Measurements from ENCODE around the gene BRIX1. TPM values are rescaled to one million over a fixed set of nuclear protein-coding genes. Genes with fewer than 3 reads are reported as not detected.
A peak's percentile ranks its signal among the peaks of the same experiment; 100 is the strongest.

The BRIX1 gene
- total RNA-seq = 100 to 1,000 TPM in 1 of 2 experiments, 10 to 100 TPM in 1; 81.2 to 104 TPM

DNA sequence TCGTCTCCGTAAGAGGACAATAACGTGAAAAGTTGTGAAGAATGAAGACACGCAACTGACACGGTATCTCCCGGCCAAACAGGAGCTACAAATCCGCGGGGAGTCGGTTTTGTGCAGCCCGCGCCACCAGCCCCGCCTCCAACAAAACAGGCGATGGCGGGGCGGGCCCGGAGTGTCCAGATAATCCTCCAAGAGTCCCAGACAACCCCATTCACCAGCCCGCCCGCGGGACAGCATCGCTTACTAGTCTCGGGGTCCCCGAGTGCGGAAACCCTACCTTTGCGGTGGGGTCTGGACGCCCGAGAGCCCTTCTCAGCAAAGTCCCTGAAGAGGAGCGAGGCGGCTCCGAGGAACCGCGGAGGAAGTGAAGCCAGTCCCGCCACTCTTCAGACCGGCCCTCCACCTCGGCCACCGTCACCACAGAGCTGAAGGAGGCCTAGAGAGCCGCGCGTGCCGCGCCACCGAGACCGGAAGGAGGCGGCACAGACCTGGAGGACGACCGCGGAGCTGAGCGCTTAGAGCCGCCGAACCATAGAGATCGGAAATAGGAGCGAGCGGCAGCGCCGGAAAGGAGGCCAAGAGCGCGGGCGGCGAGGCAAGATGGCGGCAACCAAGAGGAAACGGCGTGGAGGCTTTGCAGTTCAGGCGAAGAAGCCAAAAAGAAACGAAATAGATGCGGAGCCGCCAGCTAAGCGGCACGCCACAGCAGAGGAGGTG, at the start of gene BRIX1, which contains the start of gene RAD1:
TSS of gene BRIX1 (plus strand) at position 573 of the 717 bp plus-strand sequence. CDS start at position 601, 28 bp downstream.
TSS of gene RAD1 (minus strand) at position 366 of the 717 bp plus-strand sequence. CDS start 612 bp downstream, outside the sequence.
- POLR2A ChIA-PET = interaction anchor here (0.6 to 4.0 kb wide), 9 partner anchors 8 to 702 kb away, joined by 3 to 84 read pairs (median 5); partner anchors contain the start of genes DNAJC21, SPEF2 and TTC23L
- H3K9me3 Mint-ChIP-seq (ENCODE audit: low read depth) = no peaks in the 10 kb centered on the region
- no peak within 1 kb of the TSS for H3K4me3 Mint-ChIP-seq
- peaks cover 37% of the 10 kb centered on the region for H3K4me1 Mint-ChIP-seq
- CTCF ChIA-PET = interaction anchor here (0.5 to 3.8 kb wide), 12 partner anchors 9 to 1012 kb away, joined by 3 to 23 read pairs (median 4); partner anchors contain the start of gene DNAJC21
- ATAC-seq (peak; percentile 98), DNase-seq (peak; percentile 98)
- H3K27ac Mint-ChIP-seq = peak within 1 kb of the TSS; percentile 60
- no peaks in the 10 kb centered on the region for H3K27me3 Mint-ChIP-seq
- H3K36me3 Mint-ChIP-seq (ENCODE audit: low read depth) = peaks cover 50% of the 10 kb centered on the region
- intact Hi-C loops (cut with DNase I, micrococcal nuclease) = loop anchor here (1.0 to 5.0 kb wide), 8 partner anchors 9 to 1475 kb away; partner anchors contain the start of genes DNAJC21 (in 2 of the 2), TTC23L (in 2 of the 2), AMACR (in 1 of the 2) and LMBRD2 (in 1 of the 2)

DNA sequence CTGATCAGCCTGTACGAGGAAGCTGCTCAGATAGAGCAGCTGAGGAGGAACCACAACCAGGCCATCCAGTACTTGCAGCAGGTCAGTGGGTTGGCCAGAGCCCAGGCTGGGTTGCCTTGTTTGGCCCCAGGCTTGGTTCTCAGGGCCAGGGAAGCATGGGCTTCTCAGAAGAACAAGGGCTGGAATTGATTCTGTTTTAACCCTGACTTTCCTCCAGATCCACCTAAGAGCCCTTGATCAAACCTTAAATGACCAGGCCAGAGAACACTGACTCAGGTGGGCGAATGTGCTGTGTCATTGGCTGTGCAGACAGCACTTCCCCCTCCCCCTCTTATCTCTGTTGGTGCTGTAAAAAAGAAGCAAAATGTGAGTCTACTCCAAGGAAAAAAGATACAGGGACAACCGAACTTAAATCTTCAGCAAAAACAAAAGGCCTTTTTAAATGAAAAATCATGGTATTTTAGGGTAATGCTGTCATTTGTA, 48.5 kb upstream of the BRIX1 start:
- Mint-ChIP-seq H3K36me3 (ENCODE audit: low read depth) (no peaks in the 10 kb centered on the region), H3K4me1 (no peaks in the 10 kb centered on the region), H3K27me3 (no peaks in the 10 kb centered on the region), H3K4me3 (no peak overlapping the region), H3K27ac (no peak overlapping the region), H3K9me3 (ENCODE audit: low read depth) (no peaks in the 10 kb centered on the region)
- intact Hi-C loops (cut with DNase I, micrococcal nuclease) = no loop called here
- CTCF ChIA-PET = interaction anchor here (1.1 kb wide), 1 partner anchor 35 kb away, joined by 4 read pairs; no protein-coding TSS in a partner anchor
- POLR2A ChIA-PET = no interaction called here
- ATAC-seq = no peak
- no peak for DNase-seq

DNA sequence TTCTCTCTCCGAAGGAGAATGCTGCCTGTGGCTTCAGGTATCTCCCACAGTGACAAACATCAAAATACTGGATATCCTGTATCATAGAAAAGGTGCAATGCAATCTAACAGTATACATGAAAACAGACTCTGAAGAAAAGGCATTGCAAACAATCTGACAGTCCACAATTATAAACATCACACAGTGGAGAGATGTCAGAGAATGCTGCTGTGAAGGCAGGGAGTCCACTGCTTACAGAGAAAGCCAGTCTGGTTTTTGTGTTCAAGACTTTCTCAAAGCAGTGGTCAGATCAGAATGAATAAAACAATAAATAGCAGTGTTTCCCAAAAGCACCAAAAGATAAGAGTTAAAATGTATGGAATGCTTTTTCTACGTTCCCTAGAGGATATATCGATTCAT, 47.9 kb upstream of the BRIX1 start:
- ChIA-PET CTCF (interaction anchor here (1.1 kb wide), 1 partner anchor 34 kb away, joined by 4 read pairs; no protein-coding TSS in a partner anchor), POLR2A (no interaction called here)

GRCh38 chr5:34868791-34869190, 46.7 kb upstream of the BRIX1 start:
- no peaks in the 10 kb centered on the region for H3K27me3 Mint-ChIP-seq
- intact Hi-C loops (cut with DNase I, micrococcal nuclease) = no loop called here
- H3K27ac Mint-ChIP-seq = no peak overlapping the region
- ChIA-PET POLR2A (interaction anchor here (0.6 kb wide), 1 partner anchor 76 kb away, joined by 3 read pairs; no protein-coding TSS in a partner anchor), CTCF (no interaction called here)
- H3K4me3 Mint-ChIP-seq = no peak overlapping the region
- no peaks in the 10 kb centered on the region for H3K9me3 Mint-ChIP-seq (ENCODE audit: low read depth)
- DNase-seq (no peak), ATAC-seq (no peak)
- H3K4me1 Mint-ChIP-seq = no peaks in the 10 kb centered on the region
- no peaks in the 10 kb centered on the region for H3K36me3 Mint-ChIP-seq (ENCODE audit: low read depth)

More for the DNA sequence above, 47.9 kb upstream of the BRIX1 start:
- Mint-ChIP-seq H3K36me3 (ENCODE audit: low read depth) (no peaks in the 10 kb centered on the region), H3K4me3 (no peak overlapping the region), H3K9me3 (ENCODE audit: low read depth) (no peaks in the 10 kb centered on the region), H3K27me3 (no peaks in the 10 kb centered on the region), H3K27ac (no peak overlapping the region), H3K4me1 (no peaks in the 10 kb centered on the region)
- ATAC-seq = no peak
- intact Hi-C loops (cut with DNase I, micrococcal nuclease) = no loop called here
- no peak for DNase-seq

- Mint-ChIP-seq H3K27ac (no peak overlapping the region), H3K4me1 (no peaks in the 10 kb centered on the region), H3K27me3 (no peaks in the 10 kb centered on the region), H3K4me3 (no peak overlapping the region), H3K36me3 (ENCODE audit: low read depth) (no peaks in the 10 kb centered on the region), H3K9me3 (ENCODE audit: low read depth) (no peaks in the 10 kb centered on the region)
- DNase-seq (no peak), ATAC-seq (no peak)
- CTCF ChIA-PET = no interaction called here
- intact Hi-C loops (cut with DNase I, micrococcal nuclease) = no loop called here
- POLR2A ChIA-PET = interaction anchor here (0.6 kb wide), 1 partner anchor 76 kb away, joined by 3 read pairs; no protein-coding TSS in a partner anchor
These were observed 46.3 kb upstream of the BRIX1 start for GRCh38 chr5:34869256-34869655.

DNA sequence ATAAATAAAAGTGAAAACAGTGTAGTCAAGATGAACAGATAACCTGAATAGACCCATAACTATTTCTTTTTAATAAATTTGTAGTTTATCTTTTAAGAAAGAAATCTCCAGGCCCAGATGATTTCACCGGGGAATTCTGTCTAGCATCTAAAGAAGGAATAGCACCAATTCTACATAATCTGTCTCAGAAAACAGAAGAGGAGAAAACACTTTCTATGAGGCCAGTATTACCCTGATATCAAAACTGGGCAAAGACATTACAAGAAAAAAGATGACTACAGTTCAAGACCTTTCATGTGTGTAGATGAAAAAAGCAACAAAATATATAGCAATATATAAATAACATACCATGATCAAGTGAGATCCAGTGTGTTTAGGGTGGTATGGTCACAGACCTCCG, 45.1 kb upstream of the BRIX1 start:
- Mint-ChIP-seq H3K27ac (no peak overlapping the region), H3K9me3 (ENCODE audit: low read depth) (peaks cover under 1% of the 10 kb centered on the region), H3K27me3 (no peaks in the 10 kb centered on the region), H3K36me3 (ENCODE audit: low read depth) (no peaks in the 10 kb centered on the region), H3K4me1 (no peaks in the 10 kb centered on the region), H3K4me3 (no peak overlapping the region)
- ChIA-PET CTCF (no interaction called here), POLR2A (interaction anchor here (0.7 kb wide), 1 partner anchor 1664 kb away, joined by 5 read pairs; no protein-coding TSS in a partner anchor)
- intact Hi-C loops (cut with DNase I, micrococcal nuclease) = no loop called here
- no peak for DNase-seq
- no peak for ATAC-seq

DNA sequence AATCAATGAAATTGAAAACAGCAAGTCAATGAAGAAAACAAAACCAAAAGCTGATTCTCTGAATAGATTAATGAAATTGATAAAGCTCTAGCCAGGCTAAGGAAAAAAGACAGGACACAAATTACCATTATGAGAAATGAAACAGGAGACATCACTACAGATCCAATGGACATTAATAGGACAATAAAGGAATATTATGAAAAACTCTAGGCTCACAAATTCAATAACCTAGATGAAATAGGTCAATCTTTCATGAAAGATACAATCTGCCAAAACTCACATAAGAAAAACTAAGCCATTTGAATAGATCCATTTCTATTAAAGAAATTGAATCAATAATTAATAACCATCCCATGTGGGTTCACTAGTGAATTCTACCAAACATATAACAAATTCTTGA, 39.2 kb upstream of the BRIX1 start:
- ChIA-PET POLR2A (no interaction called here), CTCF (no interaction called here)
- DNase-seq = no peak
- Mint-ChIP-seq H3K4me1 (no peaks in the 10 kb centered on the region), H3K9me3 (ENCODE audit: low read depth) (peaks cover 6% of the 10 kb centered on the region), H3K4me3 (no peak overlapping the region), H3K36me3 (ENCODE audit: low read depth) (peaks cover 3% of the 10 kb centered on the region), H3K27ac (no peak overlapping the region), H3K27me3 (no peaks in the 10 kb centered on the region)
- intact Hi-C loops (cut with DNase I, micrococcal nuclease) = no loop called here
- ATAC-seq = no peak

GRCh38 chr5:34881246-34881645, 34.3 kb upstream of the BRIX1 start:
- no peak for DNase-seq
- CTCF ChIA-PET = no interaction called here
- intact Hi-C loops (cut with DNase I, micrococcal nuclease) = no loop called here
- H3K4me1 Mint-ChIP-seq = no peaks in the 10 kb centered on the region
- H3K9me3 Mint-ChIP-seq (ENCODE audit: low read depth) = peaks cover 2% of the 10 kb centered on the region
- peaks cover 2% of the 10 kb centered on the region for H3K27me3 Mint-ChIP-seq
- POLR2A ChIA-PET = no interaction called here
- no peak overlapping the region for H3K27ac Mint-ChIP-seq
- no peak for ATAC-seq
- peaks cover 1% of the 10 kb centered on the region for H3K36me3 Mint-ChIP-seq (ENCODE audit: low read depth)
- H3K4me3 Mint-ChIP-seq = no peak overlapping the region

GRCh38 chr5:34886392-34887119, 29.0 kb upstream of the BRIX1 start:
- intact Hi-C loops (cut with DNase I, micrococcal nuclease) = no loop called here
- Mint-ChIP-seq H3K9me3 (ENCODE audit: low read depth) (no peaks in the 10 kb centered on the region), H3K27ac (no peak overlapping the region), H3K4me1 (no peaks in the 10 kb centered on the region), H3K27me3 (peaks cover 2% of the 10 kb centered on the region), H3K36me3 (ENCODE audit: low read depth) (no peaks in the 10 kb centered on the region), H3K4me3 (no peak overlapping the region)
- ChIA-PET POLR2A (no interaction called here), CTCF (interaction anchor here (1.9 kb wide), 1 partner anchor 362 kb away, joined by 7 read pairs; no protein-coding TSS in a partner anchor)
- ATAC-seq (peak; percentile 47), DNase-seq (no peak)

DNA sequence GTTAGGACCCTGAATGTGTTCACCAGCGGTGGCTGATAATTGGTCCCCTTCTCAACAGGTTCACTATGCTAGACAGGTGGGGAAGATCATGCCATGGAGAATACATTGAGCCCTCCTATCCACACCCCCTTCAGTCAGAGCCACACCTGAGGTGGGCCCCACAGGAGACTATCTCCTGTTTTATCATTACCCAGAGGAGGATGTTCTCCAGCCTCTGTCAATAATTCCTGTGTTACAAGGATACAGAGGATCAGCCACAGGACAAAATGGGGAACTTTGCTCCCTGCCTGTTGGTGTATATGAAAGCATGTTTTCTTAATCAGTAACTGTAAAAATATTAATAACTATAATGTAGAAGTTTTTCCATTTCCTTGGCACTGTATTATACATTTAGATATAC, 26.1 kb upstream of the BRIX1 start:
- H3K4me1 Mint-ChIP-seq = no peaks in the 10 kb centered on the region
- no peaks in the 10 kb centered on the region for H3K9me3 Mint-ChIP-seq (ENCODE audit: low read depth)
- H3K27ac Mint-ChIP-seq = no peak overlapping the region
- no peak overlapping the region for H3K4me3 Mint-ChIP-seq
- ATAC-seq (no peak), DNase-seq (no peak)
- POLR2A ChIA-PET = no interaction called here
- H3K36me3 Mint-ChIP-seq (ENCODE audit: low read depth) = no peaks in the 10 kb centered on the region
- intact Hi-C loops (cut with DNase I, micrococcal nuclease) = no loop called here
- H3K27me3 Mint-ChIP-seq = no peaks in the 10 kb centered on the region
- CTCF ChIA-PET = interaction anchor here (0.9 kb wide), 1 partner anchor 9 kb away, joined by 3 read pairs; no protein-coding TSS in a partner anchor

DNA sequence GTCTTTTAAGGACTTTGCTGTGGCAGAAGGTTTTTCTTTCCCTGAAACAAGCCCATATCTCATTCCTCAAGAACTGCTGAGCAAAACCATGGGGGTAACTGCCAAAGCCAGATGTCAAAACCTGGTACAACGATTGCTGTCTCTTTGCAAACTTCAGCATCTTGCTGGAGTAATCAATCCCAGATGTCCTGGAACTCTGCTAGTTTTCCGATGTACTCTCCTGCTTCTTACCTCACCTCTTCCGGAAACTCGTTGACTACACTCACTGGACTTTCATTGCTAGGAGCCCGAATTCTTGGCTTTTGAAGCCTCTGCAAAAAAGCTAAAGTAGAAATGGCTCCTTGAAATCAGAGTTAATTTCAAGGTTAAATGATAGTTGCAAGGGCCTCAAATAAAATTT, 23.5 kb upstream of the BRIX1 start:
- Mint-ChIP-seq H3K9me3 (ENCODE audit: low read depth) (no peaks in the 10 kb centered on the region), H3K27me3 (no peaks in the 10 kb centered on the region), H3K4me3 (no peak overlapping the region), H3K36me3 (ENCODE audit: low read depth) (peaks cover 9% of the 10 kb centered on the region), H3K27ac (no peak overlapping the region), H3K4me1 (no peaks in the 10 kb centered on the region)
- CTCF ChIA-PET = interaction anchor here (1.3 to 1.4 kb wide), 2 partner anchors 368 to 417 kb away, joined by 3 read pairs; no protein-coding TSS in a partner anchor
- DNase-seq (no peak), ATAC-seq (no peak)
- intact Hi-C loops (cut with DNase I, micrococcal nuclease) = no loop called here
- POLR2A ChIA-PET = no interaction called here
